Measurements from ENCODE around the gene PFKL.

PFKL gene

DNA sequence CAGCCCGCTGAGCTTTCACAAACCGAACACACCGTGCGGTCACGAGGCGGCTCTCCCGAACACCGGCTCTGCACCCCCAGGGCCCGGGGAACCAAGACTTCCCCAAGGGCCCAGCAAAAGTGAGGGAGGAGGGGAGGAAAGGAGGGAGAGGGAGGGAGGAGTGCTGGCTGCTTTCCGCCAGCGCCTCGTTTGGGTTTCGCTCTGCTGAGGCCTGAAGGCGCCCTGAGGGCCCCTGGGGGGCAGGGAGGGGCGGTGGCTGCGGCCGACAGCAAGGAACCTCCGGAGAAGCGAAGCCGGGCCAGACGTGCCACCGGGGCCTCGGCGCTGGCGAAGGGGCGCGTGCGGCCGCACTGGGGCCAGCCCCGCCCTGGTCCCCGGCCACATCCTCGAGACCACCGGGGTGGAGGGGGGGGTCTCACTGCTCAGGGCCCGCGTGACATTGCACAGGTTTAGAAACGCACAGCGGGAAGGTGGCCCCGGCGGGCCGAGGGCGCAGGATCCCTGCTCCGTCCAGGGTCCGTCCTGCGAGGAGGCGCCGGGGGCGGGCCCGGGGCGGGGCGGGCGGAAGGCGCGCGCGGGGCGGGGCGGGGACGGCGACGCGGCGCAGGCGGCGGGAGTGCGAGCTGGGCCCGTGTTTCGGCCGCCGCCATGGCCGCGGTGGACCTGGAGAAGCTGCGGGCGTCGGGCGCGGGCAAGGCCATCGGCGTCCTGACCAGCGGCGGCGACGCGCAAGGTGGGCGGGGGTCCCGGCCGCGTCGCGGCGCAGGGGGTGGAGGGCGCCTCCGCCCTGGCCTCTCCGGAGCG is at the start of gene PFKL:
Gene PFKL, plus strand, starts transcription at position 596 of the 804 bp plus-strand sequence. Its CDS starts 53 bp downstream, at position 649.
- TF ChIP-seq, protein P1, sequence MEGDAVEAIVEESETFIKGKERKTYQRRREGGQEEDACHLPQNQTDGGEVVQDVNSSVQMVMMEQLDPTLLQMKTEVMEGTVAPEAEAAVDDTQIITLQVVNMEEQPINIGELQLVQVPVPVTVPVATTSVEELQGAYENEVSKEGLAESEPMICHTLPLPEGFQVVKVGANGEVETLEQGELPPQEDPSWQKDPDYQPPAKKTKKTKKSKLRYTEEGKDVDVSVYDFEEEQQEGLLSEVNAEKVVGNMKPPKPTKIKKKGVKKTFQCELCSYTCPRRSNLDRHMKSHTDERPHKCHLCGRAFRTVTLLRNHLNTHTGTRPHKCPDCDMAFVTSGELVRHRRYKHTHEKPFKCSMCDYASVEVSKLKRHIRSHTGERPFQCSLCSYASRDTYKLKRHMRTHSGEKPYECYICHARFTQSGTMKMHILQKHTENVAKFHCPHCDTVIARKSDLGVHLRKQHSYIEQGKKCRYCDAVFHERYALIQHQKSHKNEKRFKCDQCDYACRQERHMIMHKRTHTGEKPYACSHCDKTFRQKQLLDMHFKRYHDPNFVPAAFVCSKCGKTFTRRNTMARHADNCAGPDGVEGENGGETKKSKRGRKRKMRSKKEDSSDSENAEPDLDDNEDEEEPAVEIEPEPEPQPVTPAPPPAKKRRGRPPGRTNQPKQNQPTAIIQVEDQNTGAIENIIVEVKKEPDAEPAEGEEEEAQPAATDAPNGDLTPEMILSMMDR (IDR thresholded peaks at IDR 0.05; ENCODE audit: low read depth, low read length, missing control alignments) = no peak
- peak within 1 kb of the TSS; percentile 71 for H3K4me3 ChIP-seq (ENCODE audit: low read depth, low read length)
- in situ Hi-C loops (cut with HindIII; ENCODE audit: low sequenced_read_pairs) = no loop called here
- DNase-seq (ENCODE audit: low read depth) = no peak

DNA sequence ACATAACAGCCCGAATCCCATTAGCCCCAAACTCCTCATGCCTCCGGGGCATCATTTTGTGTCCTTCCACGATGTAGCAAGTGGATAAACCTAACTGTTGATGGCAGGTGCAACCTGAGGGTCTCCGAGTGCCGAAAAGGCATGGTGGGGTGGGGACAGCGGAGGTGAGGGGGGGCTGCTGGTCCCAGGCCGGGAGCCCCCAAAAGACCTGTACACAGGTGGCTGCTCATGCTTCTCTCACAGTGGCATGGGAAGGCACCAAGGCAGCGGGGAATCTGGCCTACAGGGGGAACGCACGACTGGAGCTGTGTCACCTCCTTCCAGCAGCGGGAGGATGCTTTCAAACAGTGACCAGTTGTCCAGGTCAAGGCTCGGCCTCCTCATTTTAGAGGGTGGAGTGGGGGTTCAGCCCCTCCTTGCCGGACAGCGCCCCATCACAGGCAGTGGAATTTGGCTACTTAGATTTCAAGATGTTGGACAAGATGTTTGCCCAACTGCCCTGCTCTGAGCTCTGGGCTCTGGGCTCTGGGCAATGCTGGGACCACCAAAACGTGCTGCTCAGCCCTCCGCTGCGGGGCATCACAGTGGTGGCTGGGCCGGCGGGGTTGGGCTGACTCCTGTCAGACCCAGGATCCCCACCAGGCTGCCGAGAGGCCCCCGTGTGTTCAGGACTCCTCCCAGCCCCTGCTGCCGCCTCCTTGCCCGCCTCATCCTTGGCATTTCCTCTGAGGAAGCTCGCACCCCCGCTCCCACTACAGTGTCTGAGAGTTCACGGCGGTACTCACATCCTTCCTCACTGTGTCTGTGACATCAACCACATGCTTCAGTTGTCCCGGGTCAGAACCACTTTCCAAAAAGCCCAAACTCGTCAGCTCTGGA is 45.8 kb upstream of the PFKL start:
- in situ Hi-C loops (cut with HindIII; ENCODE audit: low sequenced_read_pairs) = no loop called here

DNA sequence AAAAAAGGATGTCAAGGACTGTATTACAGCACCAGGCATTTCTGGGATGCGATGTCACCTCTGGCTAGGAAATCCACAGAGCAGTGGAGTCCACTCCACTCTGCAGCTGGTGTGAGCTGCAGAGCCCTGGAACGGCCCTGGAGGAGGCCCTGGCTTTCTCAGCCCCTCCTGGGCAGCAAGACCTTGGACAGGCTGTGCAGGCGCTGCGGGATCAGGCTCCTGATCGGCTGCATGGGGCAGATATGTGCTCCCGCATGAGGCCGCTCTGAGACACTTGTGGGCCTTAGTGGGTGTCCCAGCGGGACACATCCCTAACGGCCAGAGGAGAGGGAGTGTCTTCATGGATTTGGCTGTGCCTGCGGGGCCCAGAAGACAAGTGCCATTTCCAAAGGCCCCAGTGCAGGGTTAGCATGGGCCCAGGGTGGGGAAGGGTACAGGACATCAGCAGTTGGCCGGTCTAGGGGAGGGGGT is 44.3 kb upstream of the PFKL start:
- no peak for DNase-seq (ENCODE audit: low read depth)

More for the DNA sequence above, 45.8 kb upstream of the PFKL start:
- TF ChIP-seq, protein P1 (IDR thresholded peaks at IDR 0.05; ENCODE audit: low read depth, low read length, missing control alignments) = no peak
- H3K4me3 ChIP-seq (ENCODE audit: low read depth, low read length) = no peak overlapping the region
- no peak for DNase-seq (ENCODE audit: low read depth)

GRCh38 chr21:44258056-44258725 is 41.7 kb upstream of the PFKL start:
- DNase-seq (ENCODE audit: low read depth) = no peak
- H3K4me3 ChIP-seq (ENCODE audit: low read depth, low read length) = no peak overlapping the region
- in situ Hi-C loops (cut with HindIII; ENCODE audit: low sequenced_read_pairs) = no loop called here
- TF ChIP-seq, protein P1 (IDR thresholded peaks at IDR 0.05; ENCODE audit: low read depth, low read length, missing control alignments) = no peak

More for the DNA sequence above, 44.3 kb upstream of the PFKL start:
- in situ Hi-C loops (cut with HindIII; ENCODE audit: low sequenced_read_pairs) = no loop called here
- TF ChIP-seq, protein P1 (IDR thresholded peaks at IDR 0.05; ENCODE audit: low read depth, low read length, missing control alignments) = no peak
- H3K4me3 ChIP-seq (ENCODE audit: low read depth, low read length) = no peak overlapping the region

GRCh38 chr21:44259082-44259705 is 40.7 kb upstream of the PFKL start:
- no peak for DNase-seq (ENCODE audit: low read depth)
- no peak overlapping the region for H3K4me3 ChIP-seq (ENCODE audit: low read depth, low read length)
- TF ChIP-seq, protein P1 (IDR thresholded peaks at IDR 0.05; ENCODE audit: low read depth, low read length, missing control alignments) = no peak
- in situ Hi-C loops (cut with HindIII; ENCODE audit: low sequenced_read_pairs) = no loop called here

Data from astrocyte of the cerebellum (primary cell).